SIG-M5 treated with dmso at 0.1 percent for 504 hours (cell line): ENCODE measurements around the gene ITGB2.

Source experiments
- DNase-seq: peaks from one replicate; lab custom pipeline; 2025; ENCODE audit not compliant: unreplicated experiment; lab: John Stamatoyannopoulos, UW

Gene ITGB2

GRCh38 chr21:44850905-44851657 lies 69.6 kb downstream of the ITGB2 start:
- no peak for DNase-seq

- no peak for DNase-seq
Measured at GRCh38 chr21:44850208-44850800, 70.4 kb downstream of the ITGB2 start.

- DNase-seq, result peak; percentile 74
Measured at GRCh38 chr21:44849616-44850130, 71.0 kb downstream of the ITGB2 start.

GRCh38 chr21:44848821-44849521 lies 71.7 kb downstream of the ITGB2 start:
- DNase-seq, result no peak

GRCh38 chr21:44847261-44848056 lies 73.2 kb downstream of the ITGB2 start:
- DNase-seq, result no peak

- peak; percentile 91 for DNase-seq
Measured at GRCh38 chr21:44846485-44847260, 74.0 kb downstream of the ITGB2 start.

GRCh38 chr21:44846224-44846484 lies 74.5 kb downstream of the ITGB2 start:
- DNase-seq, result no peak

GRCh38 chr21:44845418-44846223 lies 75.1 kb downstream of the ITGB2 start:
- peak; percentile 87 for DNase-seq

GRCh38 chr21:44844256-44844655 lies 76.4 kb downstream of the ITGB2 start:
- DNase-seq, result no peak

- DNase-seq, result no peak
Measured at GRCh38 chr21:44842721-44843445, 77.8 kb downstream of the ITGB2 start.

- DNase-seq, result no peak
Measured at GRCh38 chr21:44842087-44842486, 78.6 kb downstream of the ITGB2 start.

GRCh38 chr21:44840771-44841170 lies 79.9 kb downstream of the ITGB2 start:
- no peak for DNase-seq

GRCh38 chr21:44838951-44839350 lies 81.7 kb downstream of the ITGB2 start:
- DNase-seq, result no peak

- no peak for DNase-seq
Measured at GRCh38 chr21:44838039-44838895, 82.4 kb downstream of the ITGB2 start.

- DNase-seq, result no peak
Measured at GRCh38 chr21:44837537-44837936, 83.2 kb downstream of the ITGB2 start.

GRCh38 chr21:44836666-44837471 lies 83.8 kb downstream of the ITGB2 start:
- peak; percentile 52 for DNase-seq

GRCh38 chr21:44836349-44836665 lies 84.4 kb downstream of the ITGB2 start:
- no peak for DNase-seq
